Measurements from ENCODE around the gene ZNF835.

Gene ZNF835

DNA sequence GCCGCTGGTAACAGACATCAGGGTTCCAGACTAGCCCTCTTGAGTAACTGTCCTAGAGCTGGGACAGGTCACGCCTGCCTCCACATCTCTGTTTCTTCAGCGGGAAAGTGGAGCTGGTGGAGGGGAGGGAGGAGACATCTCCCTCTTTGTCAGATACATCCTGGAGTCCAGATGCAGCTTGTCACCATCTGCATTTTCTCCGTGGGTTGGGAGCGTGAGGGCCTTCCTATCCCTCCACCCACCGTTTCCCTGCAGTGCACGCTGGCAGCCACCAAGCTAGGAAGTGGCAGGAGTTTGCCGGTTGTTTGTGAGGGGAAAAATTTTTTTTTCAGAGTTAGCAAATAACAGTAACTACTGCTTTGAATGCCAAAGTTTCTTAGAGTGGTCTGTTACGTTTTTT lies 48.6 kb downstream of the ZNF835 start:
- H3K4me1 ChIP-seq (ENCODE audit: control insufficient read depth, insufficient read depth, low read length), result no peaks in the 10 kb centered on the region
- no peak overlapping the region for H3K4me3 ChIP-seq (ENCODE audit: low read depth, low read length)
- H3K27me3 ChIP-seq (ENCODE audit: control insufficient read depth, insufficient read depth, low read length), result no peaks in the 10 kb centered on the region
- H3K27ac ChIP-seq (ENCODE audit: low read depth, low read length), result no peak overlapping the region
- no peak overlapping the region for H3K9ac ChIP-seq (ENCODE audit: low read depth, low read length)
- peaks cover 90% of the 10 kb centered on the region for H3K9me3 ChIP-seq (ENCODE audit: control insufficient read depth, insufficient read depth, low read length)
- H3K36me3 ChIP-seq (ENCODE audit: control insufficient read depth, insufficient read depth, low read length), result peaks cover 18% of the 10 kb centered on the region

- H3K9me3 ChIP-seq (ENCODE audit: control insufficient read depth, insufficient read depth, low read length), result peaks cover 90% of the 10 kb centered on the region
- H3K27ac ChIP-seq (ENCODE audit: low read depth, low read length), result no peak overlapping the region
- H3K9ac ChIP-seq (ENCODE audit: low read depth, low read length), result no peak overlapping the region
- H3K4me1 ChIP-seq (ENCODE audit: control insufficient read depth, insufficient read depth, low read length), result no peaks in the 10 kb centered on the region
- peaks cover 18% of the 10 kb centered on the region for H3K36me3 ChIP-seq (ENCODE audit: control insufficient read depth, insufficient read depth, low read length)
- no peak overlapping the region for H3K4me3 ChIP-seq (ENCODE audit: low read depth, low read length)
- no peaks in the 10 kb centered on the region for H3K27me3 ChIP-seq (ENCODE audit: control insufficient read depth, insufficient read depth, low read length)
Observed at GRCh38 chr19:56622374-56622773, 49.2 kb downstream of the ZNF835 start.

DNA sequence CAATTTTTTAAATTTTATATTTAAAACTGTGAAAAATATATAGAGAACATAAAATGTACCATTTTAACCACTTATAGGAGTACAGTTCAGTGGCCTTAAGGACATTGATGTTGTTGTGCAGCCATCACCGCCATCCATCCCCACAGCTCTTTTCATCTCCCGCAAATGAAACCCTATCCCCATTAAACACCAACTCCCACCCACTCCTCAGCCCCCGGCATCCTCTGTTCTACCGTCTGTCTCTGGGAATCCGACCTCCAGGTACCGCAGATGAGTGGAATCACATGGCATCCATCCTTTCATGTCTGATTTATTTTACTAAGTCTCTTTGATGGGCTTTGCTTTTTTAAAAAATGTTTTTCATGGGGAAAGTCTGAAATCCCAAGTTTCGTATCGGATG lies 52.4 kb downstream of the ZNF835 start:
- Histone ChIP-seq H3K4me1 (ENCODE audit: control insufficient read depth, insufficient read depth, low read length) (no peaks in the 10 kb centered on the region), H3K9ac (ENCODE audit: low read depth, low read length) (no peak overlapping the region), H3K27me3 (ENCODE audit: control insufficient read depth, insufficient read depth, low read length) (no peaks in the 10 kb centered on the region), H3K4me3 (ENCODE audit: low read depth, low read length) (no peak overlapping the region), H3K9me3 (ENCODE audit: control insufficient read depth, insufficient read depth, low read length) (peaks cover 93% of the 10 kb centered on the region), H3K36me3 (ENCODE audit: control insufficient read depth, insufficient read depth, low read length) (peaks cover 18% of the 10 kb centered on the region), H3K27ac (ENCODE audit: low read depth, low read length) (no peak overlapping the region)

DNA sequence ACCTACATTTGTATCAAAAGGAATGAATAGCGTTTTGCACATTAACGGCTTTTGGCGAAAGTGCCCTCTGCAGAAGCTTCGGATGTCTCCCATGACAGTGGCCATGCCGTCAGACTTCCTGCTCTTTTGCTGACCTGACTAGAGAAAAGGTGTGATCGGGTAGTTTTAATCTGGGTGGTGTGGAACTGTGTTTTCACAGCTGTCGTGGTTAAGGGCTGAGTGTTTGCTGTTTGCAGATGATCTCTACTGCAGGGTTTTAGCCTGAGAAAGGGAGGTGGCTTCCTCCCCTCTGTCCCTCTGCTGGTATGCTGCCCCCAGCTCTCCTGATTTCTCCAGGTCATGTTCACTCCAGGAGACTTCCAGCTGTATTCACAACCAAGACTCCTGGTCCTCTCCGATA lies 54.0 kb downstream of the ZNF835 start:
- H3K36me3 ChIP-seq (ENCODE audit: control insufficient read depth, insufficient read depth, low read length), result peaks cover 18% of the 10 kb centered on the region
- H3K4me3 ChIP-seq (ENCODE audit: low read depth, low read length), result no peak overlapping the region
- H3K27me3 ChIP-seq (ENCODE audit: control insufficient read depth, insufficient read depth, low read length), result no peaks in the 10 kb centered on the region
- no peak overlapping the region for H3K27ac ChIP-seq (ENCODE audit: low read depth, low read length)
- no peak overlapping the region for H3K9ac ChIP-seq (ENCODE audit: low read depth, low read length)
- no peaks in the 10 kb centered on the region for H3K4me1 ChIP-seq (ENCODE audit: control insufficient read depth, insufficient read depth, low read length)
- peaks cover 92% of the 10 kb centered on the region for H3K9me3 ChIP-seq (ENCODE audit: control insufficient read depth, insufficient read depth, low read length)

DNA sequence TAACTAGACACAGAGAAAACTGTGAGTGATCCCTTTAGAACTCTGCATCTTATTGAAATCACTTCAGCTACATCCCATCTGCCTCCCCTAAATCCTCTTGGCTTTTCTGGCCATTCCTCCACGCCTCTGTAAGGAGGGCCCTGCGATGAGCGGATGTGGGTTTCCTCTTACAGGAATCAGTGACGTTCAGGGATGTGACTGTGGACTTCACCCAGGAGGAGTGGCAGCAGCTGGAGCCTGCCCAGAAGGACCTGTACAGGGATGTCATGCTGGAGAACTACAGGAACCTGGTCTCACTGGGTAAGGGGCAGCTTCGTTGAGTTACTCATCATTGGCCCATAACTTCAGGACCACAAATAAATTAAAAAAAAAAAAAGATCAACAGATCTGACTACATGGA lies 57.9 kb downstream of the ZNF835 start:
- H3K9ac ChIP-seq (ENCODE audit: low read depth, low read length), result no peak overlapping the region
- no peak overlapping the region for H3K4me3 ChIP-seq (ENCODE audit: low read depth, low read length)
- H3K27me3 ChIP-seq (ENCODE audit: control insufficient read depth, insufficient read depth, low read length), result no peaks in the 10 kb centered on the region
- H3K36me3 ChIP-seq (ENCODE audit: control insufficient read depth, insufficient read depth, low read length), result peaks cover 4% of the 10 kb centered on the region
- no peak overlapping the region for H3K27ac ChIP-seq (ENCODE audit: low read depth, low read length)
- peaks cover 95% of the 10 kb centered on the region for H3K9me3 ChIP-seq (ENCODE audit: control insufficient read depth, insufficient read depth, low read length)
- H3K4me1 ChIP-seq (ENCODE audit: control insufficient read depth, insufficient read depth, low read length), result no peaks in the 10 kb centered on the region

GRCh38 chr19:56612737-56613136 lies 58.8 kb downstream of the ZNF835 start:
- peaks cover 4% of the 10 kb centered on the region for H3K36me3 ChIP-seq (ENCODE audit: control insufficient read depth, insufficient read depth, low read length)
- H3K4me1 ChIP-seq (ENCODE audit: control insufficient read depth, insufficient read depth, low read length), result no peaks in the 10 kb centered on the region
- no peak overlapping the region for H3K27ac ChIP-seq (ENCODE audit: low read depth, low read length)
- H3K4me3 ChIP-seq (ENCODE audit: low read depth, low read length), result no peak overlapping the region
- no peak overlapping the region for H3K9ac ChIP-seq (ENCODE audit: low read depth, low read length)
- no peaks in the 10 kb centered on the region for H3K27me3 ChIP-seq (ENCODE audit: control insufficient read depth, insufficient read depth, low read length)
- peaks cover 92% of the 10 kb centered on the region for H3K9me3 ChIP-seq (ENCODE audit: control insufficient read depth, insufficient read depth, low read length)
